Measurements from ENCODE around the gene OR5H6.

GRCh38 chr3:98232489-98232888, 31.6 kb upstream of the OR5H6 start:
- TF ChIP-seq CTCF (conservative IDR thresholded peaks at IDR 0.05 in 1 of 2, IDR thresholded peaks at IDR 0.05 in 1 of 2; ENCODE audit: low read depth in 1 of 2, low read length in 2 of 2), result no peak
- TF ChIP-seq EZH2 (IDR thresholded peaks at IDR 0.05; ENCODE audit: low read length, missing control alignments), result no peak

Measured in fibroblast of lung (primary cell).